Upper lobe of right lung (tissue), 1 donor: ENCODE data around the gene ZNF536. TPM values are rescaled to one million over a fixed set of nuclear protein-coding genes. Genes with fewer than 3 reads are reported as not detected.
"Not testable (repeated sequence)": the region's sequence is repeated elsewhere in the genome, so short reads cannot be mapped to it uniquely, and the experiment has no call there.

Experiments used
- ATAC-seq: fragments of 200-7000 bp; cut with Tn5 transposase; one replicate; pipeline ENCODE4 v1.9.1; 2020; ENCODE audit warnings: mild to moderate bottlenecking, moderate library complexity
- DNase-seq: peaks from one replicate; pipeline ENCODE4 v3.0.0-alpha.2; 2020
- H3K27ac ChIP-seq: fragments of 200-600 bp; one replicate; pipeline ENCODE4 v1.8.0; 2022
- H3K27me3 ChIP-seq: fragments of 200-600 bp; one replicate; pipeline ENCODE4 v1.8.0; 2022; ENCODE audit warnings: mild to moderate bottlenecking
- H3K36me3 ChIP-seq: fragments of 200-600 bp; one replicate; pipeline ENCODE4 v1.8.0; 2022
- H3K4me1 ChIP-seq: fragments of 200-600 bp; one replicate; pipeline ENCODE4 v1.8.0; 2022
- H3K4me3 ChIP-seq: fragments of 200-600 bp; one replicate; pipeline ENCODE4 v1.8.0; 2022; ENCODE audit warnings: mild to moderate bottlenecking
- H3K9me3 ChIP-seq: fragments of 200-600 bp; one replicate; pipeline ENCODE4 v1.8.0; 2022
- intact Hi-C: fragments of 100-400 bp; cut with DNase I; formaldehyde crosslinking; loops from one replicate; pipeline ENCODE4 v1.11.0; 2022
- total RNA-seq: library from RNA; stranded (reverse); fragmentation: NEBNext Ultra II Directional; extraction: Animal tissue kit (Norgen Biotek cat#: 25700); gene quantifications from one replicate; pipeline ENCODE4 v1.2.1, GENCODE V29; 2021
- TF ChIP-seq, protein P1 (sequence below): fragments of 200-600 bp; IDR thresholded peaks from one replicate; pipeline ENCODE4 v1.8.0; 2022; ENCODE audit warnings: antibody characterized with exemption
- donor health status: DM: no; HTN: yes; CAD: no; lungs with severe emphysema.

ZNF536 gene
- total RNA-seq, 1 donor from 2014 or later, result 0.09 TPM

DNA sequence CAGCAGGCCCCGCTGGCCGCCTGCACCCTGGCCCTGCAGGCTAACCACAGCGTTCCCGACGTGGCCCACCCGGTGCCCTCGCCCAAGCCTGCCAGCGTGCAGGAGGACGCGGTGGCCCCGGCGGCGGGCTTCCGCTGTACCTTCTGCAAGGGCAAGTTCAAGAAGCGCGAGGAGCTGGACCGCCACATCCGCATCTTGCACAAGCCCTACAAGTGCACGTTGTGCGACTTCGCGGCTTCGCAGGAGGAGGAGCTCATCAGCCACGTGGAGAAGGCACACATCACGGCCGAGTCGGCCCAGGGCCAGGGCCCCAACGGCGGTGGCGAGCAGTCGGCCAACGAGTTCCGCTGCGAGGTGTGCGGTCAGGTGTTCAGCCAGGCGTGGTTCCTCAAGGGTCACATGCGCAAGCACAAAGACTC lies 72.1 kb downstream of the ZNF536 start:
- intact Hi-C loops, result no loop called here

DNA sequence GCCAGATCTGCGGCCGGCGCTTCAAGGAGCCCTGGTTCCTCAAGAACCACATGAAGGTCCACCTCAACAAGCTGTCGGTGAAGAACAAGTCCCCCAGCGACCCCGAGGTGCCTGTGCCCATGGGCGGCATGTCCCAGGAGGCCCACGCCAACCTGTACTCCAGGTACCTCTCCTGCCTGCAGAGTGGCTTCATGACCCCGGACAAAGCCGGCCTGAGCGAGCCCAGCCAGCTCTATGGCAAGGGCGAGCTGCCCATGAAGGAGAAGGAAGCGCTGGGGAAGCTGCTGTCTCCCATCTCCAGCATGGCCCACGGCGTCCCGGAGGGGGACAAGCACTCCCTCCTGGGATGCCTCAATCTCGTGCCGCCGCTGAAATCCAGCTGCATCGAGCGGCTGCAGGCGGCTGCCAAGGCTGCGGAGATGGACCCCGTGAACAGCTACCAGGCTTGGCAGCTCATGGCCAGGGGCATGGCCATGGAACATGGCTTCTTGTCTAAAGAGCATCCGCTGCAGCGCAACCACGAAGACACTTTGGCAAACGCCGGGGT lies 72.6 kb downstream of the ZNF536 start:
- TF ChIP-seq, protein P1, sequence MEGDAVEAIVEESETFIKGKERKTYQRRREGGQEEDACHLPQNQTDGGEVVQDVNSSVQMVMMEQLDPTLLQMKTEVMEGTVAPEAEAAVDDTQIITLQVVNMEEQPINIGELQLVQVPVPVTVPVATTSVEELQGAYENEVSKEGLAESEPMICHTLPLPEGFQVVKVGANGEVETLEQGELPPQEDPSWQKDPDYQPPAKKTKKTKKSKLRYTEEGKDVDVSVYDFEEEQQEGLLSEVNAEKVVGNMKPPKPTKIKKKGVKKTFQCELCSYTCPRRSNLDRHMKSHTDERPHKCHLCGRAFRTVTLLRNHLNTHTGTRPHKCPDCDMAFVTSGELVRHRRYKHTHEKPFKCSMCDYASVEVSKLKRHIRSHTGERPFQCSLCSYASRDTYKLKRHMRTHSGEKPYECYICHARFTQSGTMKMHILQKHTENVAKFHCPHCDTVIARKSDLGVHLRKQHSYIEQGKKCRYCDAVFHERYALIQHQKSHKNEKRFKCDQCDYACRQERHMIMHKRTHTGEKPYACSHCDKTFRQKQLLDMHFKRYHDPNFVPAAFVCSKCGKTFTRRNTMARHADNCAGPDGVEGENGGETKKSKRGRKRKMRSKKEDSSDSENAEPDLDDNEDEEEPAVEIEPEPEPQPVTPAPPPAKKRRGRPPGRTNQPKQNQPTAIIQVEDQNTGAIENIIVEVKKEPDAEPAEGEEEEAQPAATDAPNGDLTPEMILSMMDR, result no peak
- Histone ChIP-seq H3K27me3 (no peaks in the 10 kb centered on the region), H3K4me1 (no peaks in the 10 kb centered on the region), H3K27ac (no peak overlapping the region), H3K36me3 (no peaks in the 10 kb centered on the region), H3K4me3 (no peak overlapping the region), H3K9me3 (no peaks in the 10 kb centered on the region)
- intact Hi-C loops, result no loop called here
- ATAC-seq, result no peak
- no peak for DNase-seq

More for the DNA sequence above, 72.1 kb downstream of the ZNF536 start:
- no peak overlapping the region for H3K4me3 ChIP-seq
- no peaks in the 10 kb centered on the region for H3K9me3 ChIP-seq
- no peaks in the 10 kb centered on the region for H3K4me1 ChIP-seq
- ATAC-seq (no peak), DNase-seq (no peak)
- H3K27me3 ChIP-seq, result no peaks in the 10 kb centered on the region
- no peaks in the 10 kb centered on the region for H3K36me3 ChIP-seq
- TF ChIP-seq, protein P1, result no peak
- H3K27ac ChIP-seq, result no peak overlapping the region

DNA sequence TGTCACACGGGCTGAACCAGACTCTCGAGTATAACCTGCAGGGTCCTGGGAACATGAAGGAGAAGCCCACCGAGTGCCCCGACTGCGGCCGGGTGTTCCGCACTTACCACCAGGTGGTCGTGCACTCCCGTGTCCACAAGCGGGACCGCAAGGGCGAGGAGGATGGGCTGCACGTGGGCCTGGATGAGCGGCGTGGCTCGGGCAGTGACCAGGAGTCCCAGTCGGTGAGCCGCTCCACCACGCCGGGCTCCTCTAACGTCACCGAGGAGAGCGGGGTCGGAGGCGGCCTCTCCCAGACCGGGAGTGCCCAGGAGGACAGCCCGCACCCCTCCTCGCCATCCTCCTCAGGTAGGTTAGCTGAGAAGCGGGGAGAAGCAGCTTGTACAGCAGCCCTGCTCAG lies 73.2 kb downstream of the ZNF536 start:
- Histone ChIP-seq H3K36me3 (no peaks in the 10 kb centered on the region), H3K27ac (no peak overlapping the region), H3K4me3 (no peak overlapping the region), H3K9me3 (no peaks in the 10 kb centered on the region), H3K27me3 (no peaks in the 10 kb centered on the region), H3K4me1 (no peaks in the 10 kb centered on the region)
- intact Hi-C loops, result no loop called here
- TF ChIP-seq, protein P1, result no peak
- DNase-seq, result no peak
- no peak for ATAC-seq

DNA sequence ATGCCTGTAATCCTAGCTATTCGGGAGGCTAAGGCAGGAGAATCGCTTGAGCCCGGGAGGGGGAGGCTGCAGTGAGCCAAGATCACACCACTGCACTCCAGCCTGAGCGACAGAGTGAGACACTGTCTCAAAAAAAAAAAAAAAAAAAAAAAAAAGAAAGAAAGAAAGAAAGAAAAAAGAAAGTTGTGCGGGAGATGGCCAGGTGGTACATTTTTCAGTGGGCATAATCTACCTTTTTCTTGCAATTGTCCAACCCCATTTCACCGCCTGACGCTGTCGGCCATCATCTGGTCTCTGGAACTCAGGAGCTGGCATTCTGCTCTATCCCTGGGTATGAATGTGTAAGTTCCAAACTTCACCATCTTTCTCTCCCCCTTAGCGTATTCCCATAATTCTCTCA lies 73.9 kb downstream of the ZNF536 start:
- DNase-seq, H3K27me3 ChIP-seq, H3K9me3 ChIP-seq, intact Hi-C loops, H3K4me3 ChIP-seq, H3K27ac ChIP-seq, H3K36me3 ChIP-seq, H3K4me1 ChIP-seq, ATAC-seq: not testable (repeated sequence)

DNA sequence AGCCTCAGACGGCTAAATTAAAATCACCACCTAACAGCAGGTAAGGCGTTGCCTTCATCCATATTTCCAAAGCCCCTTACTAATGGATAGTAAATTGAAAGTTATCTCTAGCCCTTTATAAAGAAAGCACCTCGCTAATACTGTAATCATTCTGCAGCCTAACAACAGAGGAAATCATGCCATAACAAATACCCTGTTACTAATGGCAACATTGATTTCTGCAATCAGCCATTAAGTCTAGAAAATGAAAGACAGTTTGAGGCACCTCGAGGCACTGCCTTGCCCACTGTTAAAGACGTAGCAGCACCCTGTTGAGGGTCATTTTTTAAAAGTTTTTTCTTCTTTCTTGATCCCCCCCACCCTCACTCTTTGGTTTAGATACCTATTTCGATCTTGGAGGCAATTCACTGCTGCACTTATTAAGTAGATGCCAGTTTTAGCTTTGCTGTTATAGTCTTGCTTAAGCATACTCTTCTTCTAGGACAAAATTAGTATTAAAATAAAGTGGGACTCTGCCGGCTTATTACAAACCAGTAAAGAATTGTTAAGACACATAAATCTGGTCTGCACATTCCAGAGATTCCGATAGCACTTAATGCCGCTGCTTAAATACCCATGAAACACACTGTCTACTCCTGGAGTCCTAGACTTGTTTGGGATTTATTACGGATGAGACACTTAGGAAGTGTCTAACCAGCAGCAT lies 74.8 kb downstream of the ZNF536 start:
- no peaks in the 10 kb centered on the region for H3K27me3 ChIP-seq
- intact Hi-C loops, result no loop called here
- H3K4me3 ChIP-seq, result no peak overlapping the region
- H3K9me3 ChIP-seq, result no peaks in the 10 kb centered on the region
- no peaks in the 10 kb centered on the region for H3K4me1 ChIP-seq
- no peaks in the 10 kb centered on the region for H3K36me3 ChIP-seq
- TF ChIP-seq, protein P1, result no peak
- H3K27ac ChIP-seq, result no peak overlapping the region
- ATAC-seq, result no peak
- DNase-seq, result no peak

DNA sequence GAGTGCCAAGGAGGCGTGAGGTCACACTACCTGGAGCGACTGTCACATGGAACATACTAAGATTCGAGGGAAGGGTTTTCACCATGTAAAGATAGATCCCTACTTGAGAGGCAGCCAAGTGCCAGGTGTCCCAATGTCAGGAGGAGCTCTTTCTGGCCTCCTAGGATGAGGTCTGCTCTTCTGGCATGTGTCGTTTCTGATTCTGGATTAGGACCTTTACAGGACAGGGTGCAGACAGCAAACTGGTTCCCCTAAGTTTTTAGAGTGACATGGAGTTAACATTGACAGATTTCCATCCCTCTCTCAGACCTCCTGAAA lies 75.3 kb downstream of the ZNF536 start:
- no peak overlapping the region for H3K27ac ChIP-seq
- no peaks in the 10 kb centered on the region for H3K27me3 ChIP-seq
- DNase-seq (no peak), ATAC-seq (no peak)
- no peak overlapping the region for H3K4me3 ChIP-seq
- TF ChIP-seq, protein P1, result no peak
- intact Hi-C loops, result no loop called here
- no peaks in the 10 kb centered on the region for H3K4me1 ChIP-seq
- H3K36me3 ChIP-seq, result no peaks in the 10 kb centered on the region
- H3K9me3 ChIP-seq, result no peaks in the 10 kb centered on the region
